GDM1 (cell line): ENCODE data around the gene ANKS1B.
"Not testable (repeated sequence)": the region's sequence is repeated elsewhere in the genome, so short reads cannot be mapped to it uniquely, and the experiment has no call there.

Source experiments
- DNase-seq: peaks from one replicate; lab custom pipeline; 2025; lab: John Stamatoyannopoulos, UW

The ANKS1B gene

GRCh38 chr12:99984271-99985128 is at the start of gene ANKS1B:
Gene ANKS1B (minus strand): TSS chr12:99984936. CDS start chr12:99984237, 699 bp downstream.
- DNase-seq, result no peak

GRCh38 chr12:100031836-100032235 is 47.1 kb upstream of the ANKS1B start:
- no peak for DNase-seq

GRCh38 chr12:100027671-100028070 is 42.9 kb upstream of the ANKS1B start:
- DNase-seq, result no peak

- no peak for DNase-seq
Measured at GRCh38 chr12:100026241-100026640, 41.5 kb upstream of the ANKS1B start.

GRCh38 chr12:100024974-100025555 is 40.3 kb upstream of the ANKS1B start:
- no peak for DNase-seq

- DNase-seq, result no peak
Measured at GRCh38 chr12:100020370-100020769, 35.6 kb upstream of the ANKS1B start.

- no peak for DNase-seq
Measured at GRCh38 chr12:100017056-100017455, 32.3 kb upstream of the ANKS1B start.

- DNase-seq, result not testable (repeated sequence)
Measured at GRCh38 chr12:100016304-100016703, 31.6 kb upstream of the ANKS1B start.

GRCh38 chr12:100005846-100006245 is 21.1 kb upstream of the ANKS1B start:
- not testable (repeated sequence) for DNase-seq

GRCh38 chr12:99997806-99998205 is 13.1 kb upstream of the ANKS1B start:
- DNase-seq, result no peak

GRCh38 chr12:99996095-99996494 is 11.4 kb upstream of the ANKS1B start:
- no peak for DNase-seq

GRCh38 chr12:99985631-99986030 is 895 bp upstream of the ANKS1B start:
- no peak for DNase-seq

- no peak for DNase-seq
Measured at GRCh38 chr12:99985129-99985570, 414 bp upstream of the ANKS1B start.

- no peak for DNase-seq
Measured at GRCh38 chr12:99983456-99984258, 1.1 kb downstream of the ANKS1B start.

- DNase-seq, result no peak
Measured at GRCh38 chr12:99981639-99982190, 3.0 kb downstream of the ANKS1B start.

- no peak for DNase-seq
Measured at GRCh38 chr12:99979471-99979870, 5.3 kb downstream of the ANKS1B start.

GRCh38 chr12:99978152-99978551 is 6.6 kb downstream of the ANKS1B start:
- DNase-seq, result no peak

GRCh38 chr12:99977550-99977949 is 7.2 kb downstream of the ANKS1B start:
- no peak for DNase-seq

GRCh38 chr12:99976762-99977161 is 8.0 kb downstream of the ANKS1B start:
- no peak for DNase-seq

GRCh38 chr12:99975321-99975720 is 9.4 kb downstream of the ANKS1B start:
- no peak for DNase-seq

GRCh38 chr12:99974146-99974545 is 10.6 kb downstream of the ANKS1B start:
- no peak for DNase-seq

GRCh38 chr12:99966429-99966828 is 18.3 kb downstream of the ANKS1B start:
- DNase-seq, result no peak
